NCI-H748 (cell line): ENCODE results near the gene IGDCC3.

Experiments used
- DNase-seq: peaks from one replicate; lab custom pipeline; 2025; ENCODE audit not compliant: unreplicated experiment; lab: John Stamatoyannopoulos, UW

The IGDCC3 gene

GRCh38 chr15:65300924-65301441, 76.8 kb downstream of the IGDCC3 start:
- no peak for DNase-seq

DNA sequence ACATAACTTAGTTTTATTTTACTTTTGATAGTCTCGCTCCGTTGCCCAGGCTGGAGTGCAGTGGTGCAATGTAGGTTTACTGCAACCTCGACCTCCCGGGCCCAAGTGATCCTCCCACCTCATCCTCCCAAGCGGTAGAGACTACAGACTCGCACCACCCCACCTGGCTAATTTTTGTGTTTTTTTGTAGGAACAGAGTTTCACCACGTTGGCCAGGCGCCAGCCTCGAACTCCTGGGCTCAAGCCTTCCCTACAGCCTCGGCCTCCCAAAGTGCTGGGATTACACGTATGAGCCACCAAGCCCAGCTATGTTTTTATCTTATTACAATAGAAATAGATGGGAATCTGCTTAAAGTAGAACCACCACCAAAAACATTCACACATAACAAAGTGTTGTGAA, 79.1 kb downstream of the IGDCC3 start:
- DNase-seq = no peak

DNA sequence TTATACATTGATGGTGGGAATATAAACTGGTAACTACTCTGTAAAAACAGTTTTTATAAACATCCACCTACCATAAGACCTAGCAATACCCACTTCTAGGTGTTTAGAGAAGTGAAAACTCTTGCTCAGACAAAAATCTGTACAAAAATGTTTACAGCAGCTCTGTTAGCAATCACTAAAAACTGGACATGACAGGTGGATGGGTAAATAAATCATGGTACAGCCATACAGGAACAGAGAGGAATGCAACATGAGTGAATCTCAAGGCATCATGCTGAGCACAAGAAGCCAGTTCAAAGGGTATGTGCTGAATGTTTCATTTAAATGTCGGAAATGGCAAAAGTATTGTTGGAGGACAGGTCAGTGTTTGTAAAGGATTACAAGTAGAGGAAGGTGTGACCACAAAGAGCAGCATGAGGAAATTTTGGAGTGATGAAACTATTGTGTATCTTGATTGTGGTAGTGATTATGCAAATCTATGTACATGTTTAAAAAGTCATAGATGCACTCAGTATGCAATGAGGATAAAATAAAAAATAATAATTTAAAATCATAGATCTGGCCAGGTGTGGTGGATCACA, 84.8 kb downstream of the IGDCC3 start:
- DNase-seq = no peak

DNA sequence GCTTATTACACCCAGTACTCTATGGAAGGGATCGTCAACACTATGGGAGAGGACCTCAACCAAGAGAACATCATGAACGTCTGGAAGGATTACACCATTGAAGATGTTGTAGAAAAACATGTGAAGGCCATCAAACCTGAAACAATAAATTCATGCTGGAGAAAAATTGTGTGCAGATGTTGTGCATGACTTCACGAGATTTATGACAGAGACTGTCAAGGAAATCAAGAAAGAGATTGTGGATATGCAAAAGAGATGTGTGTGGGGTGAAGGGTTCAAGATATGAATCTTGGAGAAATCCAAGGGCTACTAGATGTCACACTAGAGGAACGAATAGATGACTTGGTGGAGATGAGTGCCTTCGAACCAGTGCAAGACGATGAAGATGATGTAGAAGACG, 87.6 kb downstream of the IGDCC3 start:
- no peak for DNase-seq

DNA sequence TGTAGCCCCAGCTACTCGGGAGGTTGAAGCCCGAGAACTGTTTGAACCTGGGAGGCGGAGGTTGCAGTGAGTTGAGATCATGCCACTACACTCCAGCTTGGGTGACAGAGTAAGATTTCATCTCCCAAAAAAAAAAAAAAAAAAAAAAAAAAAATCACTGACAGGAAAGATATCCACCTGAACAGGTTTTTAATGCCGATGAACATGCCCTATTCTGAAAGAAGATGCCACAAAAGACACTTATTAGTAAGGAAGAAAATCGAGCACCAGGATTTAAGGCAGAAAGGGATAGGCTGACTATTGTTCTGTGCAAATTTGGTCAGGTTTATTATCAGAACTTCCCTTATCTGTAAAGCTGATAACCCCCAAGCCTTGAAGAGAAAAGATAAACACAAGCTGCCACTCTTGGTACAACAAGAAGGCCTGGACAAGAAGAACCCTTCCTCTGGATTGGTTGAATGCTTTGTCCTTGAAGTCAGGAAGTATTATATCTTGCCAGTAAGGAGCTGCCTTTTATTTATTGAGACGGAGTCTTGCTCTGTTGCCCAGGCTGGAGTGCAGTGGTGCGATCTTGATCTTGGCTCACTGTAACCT, 88.4 kb downstream of the IGDCC3 start:
- no peak for DNase-seq

- DNase-seq = no peak
These were observed 90.3 kb downstream of the IGDCC3 start for GRCh38 chr15:65287520-65287855.

DNA sequence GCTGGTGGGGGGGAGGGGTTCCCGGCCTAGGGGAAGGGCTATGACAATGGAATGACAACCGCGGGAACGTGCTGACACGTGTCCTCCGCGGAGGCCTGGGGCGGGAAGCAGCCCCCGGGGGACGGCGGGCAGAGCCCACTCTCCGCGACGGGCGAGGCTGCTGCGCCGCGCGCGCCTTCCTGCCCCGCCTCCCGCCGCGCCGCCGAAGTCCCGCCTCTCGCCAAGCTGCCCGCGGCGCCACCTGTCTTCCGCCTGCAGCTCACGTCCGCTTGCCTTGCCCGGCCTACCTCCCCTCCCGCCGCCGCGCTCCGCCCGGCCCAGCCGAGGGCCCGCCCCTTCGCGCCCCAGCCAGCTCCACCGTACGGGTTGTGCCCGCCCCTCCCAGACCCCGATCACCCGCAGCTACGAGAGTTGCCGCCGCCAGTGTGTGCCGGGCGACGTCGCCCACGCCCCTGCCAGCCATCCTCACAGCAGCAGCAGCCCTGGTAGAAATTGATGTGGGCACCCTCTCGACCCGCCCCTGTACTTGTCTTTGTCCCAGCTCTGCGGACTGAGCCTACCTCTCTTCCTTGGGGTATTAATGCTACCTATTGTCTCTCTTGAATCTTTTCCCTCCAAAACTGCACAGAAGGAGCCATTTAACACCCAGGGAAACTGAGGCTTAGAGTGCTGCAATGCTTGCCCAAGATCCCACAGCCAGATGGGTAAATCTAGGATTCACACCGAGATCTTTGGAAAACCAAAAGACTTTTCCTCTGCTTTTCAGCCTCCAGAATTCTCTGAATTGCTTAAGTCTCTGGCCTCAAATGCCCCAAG, 90.9 kb downstream of the IGDCC3 start, which contains the start of gene PARP16:
Gene PARP16, minus strand, starts transcription at position 180 of the 816 bp plus-strand sequence. CDS start 457 bp downstream, outside the sequence.
- peak; percentile 93 for DNase-seq

- no peak for DNase-seq
These were observed 91.6 kb downstream of the IGDCC3 start for GRCh38 chr15:65286069-65286703.

- no peak for DNase-seq
These were observed 92.3 kb downstream of the IGDCC3 start for GRCh38 chr15:65285291-65286068.

- DNase-seq = no peak
These were observed 99.3 kb downstream of the IGDCC3 start for GRCh38 chr15:65278480-65278879.
